ENCODE data around the gene TMEM175.

GRCh38 chr4:887034-887763 lies 45.1 kb upstream of the TMEM175 start:
- TF ChIP-seq, protein P1, sequence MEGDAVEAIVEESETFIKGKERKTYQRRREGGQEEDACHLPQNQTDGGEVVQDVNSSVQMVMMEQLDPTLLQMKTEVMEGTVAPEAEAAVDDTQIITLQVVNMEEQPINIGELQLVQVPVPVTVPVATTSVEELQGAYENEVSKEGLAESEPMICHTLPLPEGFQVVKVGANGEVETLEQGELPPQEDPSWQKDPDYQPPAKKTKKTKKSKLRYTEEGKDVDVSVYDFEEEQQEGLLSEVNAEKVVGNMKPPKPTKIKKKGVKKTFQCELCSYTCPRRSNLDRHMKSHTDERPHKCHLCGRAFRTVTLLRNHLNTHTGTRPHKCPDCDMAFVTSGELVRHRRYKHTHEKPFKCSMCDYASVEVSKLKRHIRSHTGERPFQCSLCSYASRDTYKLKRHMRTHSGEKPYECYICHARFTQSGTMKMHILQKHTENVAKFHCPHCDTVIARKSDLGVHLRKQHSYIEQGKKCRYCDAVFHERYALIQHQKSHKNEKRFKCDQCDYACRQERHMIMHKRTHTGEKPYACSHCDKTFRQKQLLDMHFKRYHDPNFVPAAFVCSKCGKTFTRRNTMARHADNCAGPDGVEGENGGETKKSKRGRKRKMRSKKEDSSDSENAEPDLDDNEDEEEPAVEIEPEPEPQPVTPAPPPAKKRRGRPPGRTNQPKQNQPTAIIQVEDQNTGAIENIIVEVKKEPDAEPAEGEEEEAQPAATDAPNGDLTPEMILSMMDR (IDR thresholded peaks at IDR 0.05; ENCODE audit: low read depth, low read length) = no peak
- TF ChIP-seq MYC (IDR thresholded peaks at IDR 0.05; ENCODE audit: low read depth, low read length) (no peak), POLR2A (IDR thresholded peaks at IDR 0.05; ENCODE audit: extremely low read depth, insufficient read length) (no peak)
